WTC11 (cell line): Measurements from ENCODE around the gene ATP4A. TPM values are rescaled to one million over a fixed set of nuclear protein-coding genes. Genes with fewer than 3 reads are reported as not detected.

ENCODE experiments used
- ATAC-seq: fragments of 200-7000 bp; cut with Tn5 transposase; 2 replicates; pipeline ENCODE4 v1.10.0; 2021; ENCODE audit warnings: mild to moderate bottlenecking, moderate library complexity
- CTCF ChIA-PET: fragments of 300-600 bp; sonication (Branson Sonifier 250); formaldehyde crosslinking; loops from one replicate; lab custom pipeline; 2021; ENCODE audit warnings: antibody characterized with exemption; lab: Charles Lee
- POLR2A ChIA-PET: fragments of 350-600 bp; sonication (Branson Sonifier 250); formaldehyde crosslinking; loops from one replicate; lab custom pipeline; 2021; ENCODE audit warnings: antibody characterized with exemption; lab: Charles Lee
- DNase-seq: peaks from one replicate; pipeline ENCODE4 v3.0.0; 2021; ENCODE audit warnings: low spot score
- H3K27ac Mint-ChIP-seq: 2 replicates; pipeline ENCODE4 v1.8.0; 2021; ENCODE audit warnings: mixed read lengths
- H3K27me3 Mint-ChIP-seq: 2 replicates; pipeline ENCODE4 v1.8.0; 2021; ENCODE audit warnings: low read depth, mild to moderate bottlenecking, moderate library complexity, mixed read lengths
- H3K36me3 Mint-ChIP-seq: 2 replicates; pipeline ENCODE4 v1.8.0; 2021; ENCODE audit warnings: mixed read lengths
- H3K4me1 Mint-ChIP-seq: 2 replicates; pipeline ENCODE4 v1.8.0; 2022; ENCODE audit warnings: mixed read lengths
- H3K4me3 Mint-ChIP-seq: 2 replicates; pipeline ENCODE4 v1.8.0; 2021; ENCODE audit warnings: mild to moderate bottlenecking, moderate library complexity, mixed read lengths
- H3K9me3 Mint-ChIP-seq: 2 replicates; pipeline ENCODE4 v1.8.0; 2021; ENCODE audit warnings: mixed read lengths
- ATF6 ChIP-seq: sonication (generic); formaldehyde crosslinking; IDR thresholded peaks from 2 replicates; pipeline ENCODE4 v1.8.1; 2023; ENCODE audit warnings: mild to moderate bottlenecking, missing genetic modification reagents
- CTCF ChIP-seq: fragments of 200-600 bp; IDR thresholded peaks from 2 replicates; pipeline ENCODE4 v1.8.0; 2022; ENCODE audit warnings: antibody characterized with exemption
- ELF4 ChIP-seq: sonication (generic); formaldehyde crosslinking; IDR thresholded peaks from 2 replicates; pipeline ENCODE4 v1.8.1; 2022; ENCODE audit warnings: low read depth, mild to moderate bottlenecking, moderate library complexity, missing genetic modification reagents
- FOXK1 ChIP-seq: sonication (generic); formaldehyde crosslinking; IDR thresholded peaks from 2 replicates; pipeline ENCODE4 v1.8.0; 2022; ENCODE audit warnings: mild to moderate bottlenecking, moderate library complexity, missing genetic modification reagents
- FOXP1 ChIP-seq: sonication (generic); formaldehyde crosslinking; IDR thresholded peaks from 2 replicates; pipeline ENCODE4 v1.8.0; 2022; ENCODE audit warnings: missing genetic modification reagents, mild to moderate bottlenecking, moderate library complexity, borderline replicate concordance
- GRHL2 ChIP-seq: fragments of 250-450 bp; sonication (Bioruptor Pico); IDR thresholded peaks from 2 replicates; pipeline ENCODE4 v1.8.0; 2022; ENCODE audit warnings: mild to moderate bottlenecking, moderate library complexity; ENCODE audit not compliant: insufficient replicate concordance, severe bottlenecking
- HMGA2 ChIP-seq: fragments of 250-450 bp; sonication (Bioruptor Pico); IDR thresholded peaks from 2 replicates; pipeline ENCODE4 v1.4.0; 2021; ENCODE audit warnings: mild to moderate bottlenecking, moderate library complexity
- IRF2 ChIP-seq: sonication (generic); formaldehyde crosslinking; IDR thresholded peaks from 2 replicates; pipeline ENCODE4 v1.8.0; 2022; ENCODE audit warnings: low read depth, missing genetic modification reagents, borderline replicate concordance
- JUN ChIP-seq: sonication (generic); formaldehyde crosslinking; IDR thresholded peaks from 2 replicates; pipeline ENCODE4 v1.8.0; 2023; ENCODE audit warnings: mild to moderate bottlenecking, missing genetic modification reagents
- MAX ChIP-seq: sonication (generic); formaldehyde crosslinking; IDR thresholded peaks from 2 replicates; pipeline ENCODE4 v1.8.0; 2022; ENCODE audit warnings: mild to moderate bottlenecking, missing genetic modification reagents
- NFATC4 ChIP-seq: fragments of 250-450 bp; sonication (Bioruptor Pico); IDR thresholded peaks from 2 replicates; pipeline ENCODE4 v1.9.0; 2021; ENCODE audit warnings: mild to moderate bottlenecking
- NFYB ChIP-seq: sonication (generic); formaldehyde crosslinking; conservative IDR thresholded peaks from 2 replicates; pipeline ENCODE4 v1.8.0; 2022; ENCODE audit warnings: low read depth, missing genetic modification reagents
- NR2C2 ChIP-seq: sonication (generic); formaldehyde crosslinking; IDR thresholded peaks from 2 replicates; pipeline ENCODE4 v1.8.0; 2022; ENCODE audit warnings: mild to moderate bottlenecking, missing genetic modification reagents
- OVOL2 ChIP-seq: fragments of 250-450 bp; sonication (Bioruptor Pico); IDR thresholded peaks from 2 replicates; pipeline ENCODE4 v1.9.0; 2021; ENCODE audit warnings: mild to moderate bottlenecking, borderline replicate concordance
- RORB ChIP-seq: fragments of 250-450 bp; sonication (Bioruptor Pico); IDR thresholded peaks from 2 replicates; pipeline ENCODE4 v1.9.0; 2021; ENCODE audit warnings: mild to moderate bottlenecking
- SMAD3 ChIP-seq: sonication (generic); formaldehyde crosslinking; IDR thresholded peaks from 2 replicates; pipeline ENCODE4 v1.8.0; 2022; ENCODE audit warnings: missing genetic modification reagents, mild to moderate bottlenecking, borderline replicate concordance
- STAT6 ChIP-seq: sonication (generic); formaldehyde crosslinking; conservative IDR thresholded peaks from 2 replicates; pipeline ENCODE4 v1.8.1; 2023; ENCODE audit warnings: mild to moderate bottlenecking, low read depth, missing genetic modification reagents, moderate library complexity
- TEAD4 ChIP-seq: sonication (generic); formaldehyde crosslinking; IDR thresholded peaks from 2 replicates; pipeline ENCODE4 v1.8.0; 2022; ENCODE audit warnings: mild to moderate bottlenecking, missing genetic modification reagents
- ZNF121 ChIP-seq: sonication (generic); formaldehyde crosslinking; IDR thresholded peaks from 2 replicates; pipeline ENCODE4 v1.8.0; 2023; ENCODE audit warnings: missing genetic modification reagents
- ZNF423 ChIP-seq: fragments of 250-450 bp; sonication (Bioruptor Pico); IDR thresholded peaks from 2 replicates; pipeline ENCODE4 v2.1.2; 2022; ENCODE audit warnings: mild to moderate bottlenecking, moderate library complexity
- ZNF425 ChIP-seq: fragments of 250-450 bp; sonication (Bioruptor Pico); conservative IDR thresholded peaks from 2 replicates; pipeline ENCODE4 v1.9.0; 2021; ENCODE audit warnings: mild to moderate bottlenecking
- ZSCAN18 ChIP-seq: fragments of 250-450 bp; sonication (Bioruptor Pico); IDR thresholded peaks from 2 replicates; pipeline ENCODE4 v2.1.2; 2022; ENCODE audit warnings: mild to moderate bottlenecking, moderate library complexity
- total RNA-seq: library from RNA; stranded (reverse); gene quantifications from 3 replicates; pipeline ENCODE4 v1.2.3, GENCODE V29; 2021

The ATP4A gene
- total RNA-seq, 1 experiment from 2014 or later, result 0.59 TPM

GRCh38 chr19:35556846-35557538 lies 6.5 kb downstream of the ATP4A start:
- ATAC-seq (no peak), DNase-seq (no peak)
- Mint-ChIP-seq H3K4me3 (peak overlapping the region; percentile 87), H3K27me3 (peaks cover 48% of the 10 kb centered on the region), H3K9me3 (no peaks in the 10 kb centered on the region), H3K27ac (no peak overlapping the region), H3K4me1 (peaks cover 12% of the 10 kb centered on the region), H3K36me3 (no peaks in the 10 kb centered on the region)
- TF ChIP-seq JUN (CRISPR knock-in tag) (no peak), SMAD3 (CRISPR knock-in tag) (no peak), TEAD4 (CRISPR knock-in tag) (0 out of 2 replicates have a peak, but pooled peaks have one; percentile 9), ZNF121 (CRISPR knock-in tag) (peak; percentile 43; the same call in 1 of the 2 replicates), ZNF425 (CRISPR knock-in tag) (no peak), MAX (CRISPR knock-in tag) (no peak)
- CTCF ChIA-PET, result interaction anchor here (0.6 to 3.9 kb wide), 31 partner anchors 8 to 490 kb away, joined by 3 to 62 read pairs (median 7); partner anchors contain the start of genes COX6B1, DMKN, HAUS5 and KIRREL2
- POLR2A ChIA-PET, result interaction anchor here (0.6 to 1.8 kb wide), 10 partner anchors 9 to 313 kb away, joined by 3 to 14 read pairs (median 4); partner anchors contain the start of genes COX6B1, DMKN and HAUS5

GRCh38 chr19:35556025-35556590 lies 7.3 kb downstream of the ATP4A start:
- H3K9me3 Mint-ChIP-seq, result no peaks in the 10 kb centered on the region
- H3K36me3 Mint-ChIP-seq, result no peaks in the 10 kb centered on the region
- H3K27me3 Mint-ChIP-seq, result peaks cover 44% of the 10 kb centered on the region
- no peak for DNase-seq
- H3K4me3 Mint-ChIP-seq, result peak overlapping the region; percentile 18; the same call in 1 of the 2 replicates
- TF ChIP-seq NFYB (CRISPR knock-in tag) (no peak), STAT6 (CRISPR knock-in tag) (no peak), ZNF423 (CRISPR knock-in tag) (no peak), GRHL2 (CRISPR knock-in tag) (no peak), ATF6 (no peak), TEAD4 (CRISPR knock-in tag) (no peak), CTCF (no peak), ELF4 (no peak), OVOL2 (no peak), ZSCAN18 (no peak), FOXK1 (CRISPR knock-in tag) (no peak), HMGA2 (CRISPR knock-in tag) (no peak), MAX (CRISPR knock-in tag) (no peak), FOXP1 (CRISPR knock-in tag) (no peak), RORB (no peak), NR2C2 (CRISPR knock-in tag) (no peak), IRF2 (CRISPR knock-in tag) (no peak), NFATC4 (CRISPR knock-in tag) (no peak)
- CTCF ChIA-PET, result interaction anchor here (0.5 to 3.9 kb wide), 14 partner anchors 14 to 246 kb away, joined by 3 to 62 read pairs (median 4); partner anchors contain the start of gene DMKN
- POLR2A ChIA-PET, result interaction anchor here (1.2 kb wide), 1 partner anchor 36 kb away, joined by 3 read pairs; no protein-coding TSS in a partner anchor
- H3K4me1 Mint-ChIP-seq, result peaks cover 12% of the 10 kb centered on the region
- peak overlapping the region; percentile 88; the same call in 1 of the 2 replicates for H3K27ac Mint-ChIP-seq
- ATAC-seq, result no peak
